ENCODE measurements around the gene NCBP3. TPM values are rescaled to one million over a fixed set of nuclear protein-coding genes. Genes with fewer than 3 reads are reported as not detected.

NCBP3 gene
- total RNA-seq, 2 experiments from 2014 or later, result 24.5 to 45.7 TPM

- DNase-seq (ENCODE audit: low spot score), result no peak
- CTCF ChIA-PET (ENCODE audit: unreplicated experiment), result interaction anchor here (0.6 kb wide), 1 partner anchor 884 kb away, joined by 5 read pairs; no protein-coding TSS in a partner anchor
- Histone ChIP-seq H3K4me3 (ENCODE audit: low read depth, low read length, poor library complexity, severe bottlenecking) (no peak overlapping the region), H3K79me2 (ENCODE audit: insufficient read depth, low read depth, low read length) (no peaks in the 10 kb centered on the region), H3K4me2 (ENCODE audit: low read length) (no peak overlapping the region), H3K27ac (ENCODE audit: low read depth, low read length, poor library complexity, severe bottlenecking) (no peak overlapping the region), H3K4me1 (ENCODE audit: insufficient read depth, low read length, poor library complexity, severe bottlenecking) (peaks cover 12% of the 10 kb centered on the region), H4K20me1 (ENCODE audit: insufficient read depth, low read length) (no peaks in the 10 kb centered on the region), H2AFZ (ENCODE audit: low read length) (no peak overlapping the region), H3K9me3 (ENCODE audit: low read length) (no peaks in the 10 kb centered on the region), H3K36me3 (ENCODE audit: insufficient read depth, low read length) (no peaks in the 10 kb centered on the region), H3K9me2 (ENCODE audit: insufficient read depth, low read length) (no peaks in the 10 kb centered on the region)
- POLR2A ChIA-PET, result no interaction called here
- intact Hi-C loops (cut with micrococcal nuclease; ENCODE audit: unreplicated experiment), result no loop called here
- no peak for TF ChIP-seq CTCF (conservative IDR thresholded peaks at IDR 0.05; ENCODE audit: low read length)
- TF ChIP-seq EZH2phosphoT487 (IDR thresholded peaks at IDR 0.05; ENCODE audit: borderline replicate concordance, low read depth, low read length), result no peak
- no TSS peak for BruUV-seq (replicated peaks)
These were observed 47.5 kb downstream of the NCBP3 start for GRCh38 chr17:3798273-3799180.

GRCh38 chr17:3796822-3797170 lies 49.2 kb downstream of the NCBP3 start:
- no peaks in the 10 kb centered on the region for H3K9me2 ChIP-seq (ENCODE audit: insufficient read depth, low read length)
- H3K4me1 ChIP-seq (ENCODE audit: insufficient read depth, low read length, poor library complexity, severe bottlenecking), result peaks cover 8% of the 10 kb centered on the region
- intact Hi-C loops (cut with micrococcal nuclease; ENCODE audit: unreplicated experiment), result no loop called here
- no peaks in the 10 kb centered on the region for H3K9me3 ChIP-seq (ENCODE audit: low read length)
- POLR2A ChIA-PET, result interaction anchor here (0.6 to 0.7 kb wide), 2 partner anchors 69 to 407 kb away, joined by 4 to 5 read pairs; no protein-coding TSS in a partner anchor
- no peak for TF ChIP-seq EZH2phosphoT487 (IDR thresholded peaks at IDR 0.05; ENCODE audit: borderline replicate concordance, low read depth, low read length)
- TF ChIP-seq CTCF (conservative IDR thresholded peaks at IDR 0.05; ENCODE audit: low read length), result no peak
- no peaks in the 10 kb centered on the region for H3K79me2 ChIP-seq (ENCODE audit: insufficient read depth, low read depth, low read length)
- H3K4me2 ChIP-seq (ENCODE audit: low read length), result no peak overlapping the region
- H3K4me3 ChIP-seq (ENCODE audit: low read depth, low read length, poor library complexity, severe bottlenecking), result no peak overlapping the region
- H2AFZ ChIP-seq (ENCODE audit: low read length), result no peak overlapping the region
- BruUV-seq (replicated peaks), result no TSS peak
- no peak overlapping the region for H3K27ac ChIP-seq (ENCODE audit: low read depth, low read length, poor library complexity, severe bottlenecking)
- no peaks in the 10 kb centered on the region for H3K36me3 ChIP-seq (ENCODE audit: insufficient read depth, low read length)
- no peaks in the 10 kb centered on the region for H4K20me1 ChIP-seq (ENCODE audit: insufficient read depth, low read length)
- no peak for DNase-seq (ENCODE audit: low spot score)
- CTCF ChIA-PET (ENCODE audit: unreplicated experiment), result interaction anchor here (0.5 kb wide), 1 partner anchor 31 kb away, joined by 3 read pairs; no protein-coding TSS in a partner anchor
